NCI-H82 treated with DMSO at 0.1 percent for 48 hours (cell line): ENCODE results near the gene PARD3B.
A peak's percentile ranks its signal among the peaks of the same experiment; 100 is the strongest.

Source experiments
- DNase-seq: peaks from one replicate; lab custom pipeline; 2025; ENCODE audit not compliant: unreplicated experiment; lab: John Stamatoyannopoulos, UW

PARD3B gene

DNA sequence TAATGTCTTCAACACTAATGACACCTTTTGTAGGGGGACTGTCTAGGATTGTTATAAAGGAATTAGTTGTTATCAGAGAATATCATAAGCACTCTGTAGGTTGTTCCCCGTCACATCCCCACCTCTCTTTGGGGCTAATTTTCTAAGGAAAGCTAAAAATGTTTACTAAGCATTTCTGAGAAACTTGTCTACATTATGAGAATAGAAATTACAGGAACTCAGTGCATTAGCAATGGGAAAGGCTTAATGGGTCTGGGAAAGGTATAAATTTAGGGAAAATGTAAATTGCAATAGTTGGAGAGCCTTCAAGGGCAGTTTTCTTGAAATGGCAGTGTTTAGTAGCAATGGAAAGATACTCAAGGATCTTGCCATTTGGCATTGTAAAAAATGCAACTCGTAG, 879.8 kb downstream of the PARD3B start:
- DNase-seq = no peak

DNA sequence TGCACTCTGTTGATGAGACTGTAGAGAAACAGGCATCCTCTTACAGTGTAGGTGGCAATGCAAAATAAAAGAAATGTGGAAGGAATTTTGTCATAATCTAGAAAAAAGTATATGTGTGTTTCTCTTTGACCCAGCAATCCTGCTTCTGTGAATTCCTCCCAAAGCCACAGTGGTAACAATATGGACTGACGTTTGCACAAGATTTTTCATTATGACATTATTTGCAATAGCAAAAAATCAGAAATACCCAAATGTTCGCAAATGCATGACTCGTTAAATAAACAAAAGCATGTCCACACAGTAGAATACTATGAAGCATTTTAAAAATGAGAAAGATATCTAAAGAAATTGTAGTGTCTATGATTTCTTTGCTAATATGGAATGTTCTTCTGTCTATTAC, 881.8 kb downstream of the PARD3B start:
- no peak for DNase-seq

DNA sequence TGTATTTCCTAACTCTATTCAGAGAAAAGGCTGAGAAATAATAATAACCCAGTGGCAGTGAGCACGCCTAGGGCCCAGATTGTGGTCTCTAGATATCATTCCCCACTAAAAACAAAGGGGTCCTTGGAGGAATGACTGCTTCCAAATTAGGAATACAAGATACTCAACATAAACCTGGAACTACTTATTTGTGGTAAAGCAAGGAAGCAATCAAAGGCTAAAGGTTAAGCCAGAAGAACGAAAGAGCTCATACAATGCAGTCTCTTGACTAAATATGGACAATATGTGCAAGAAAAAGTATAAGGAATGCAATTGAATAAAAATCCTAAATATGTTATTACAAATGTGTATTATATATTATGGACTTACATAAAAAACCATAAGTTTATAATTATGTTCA, 883.5 kb downstream of the PARD3B start:
- no peak for DNase-seq

DNA sequence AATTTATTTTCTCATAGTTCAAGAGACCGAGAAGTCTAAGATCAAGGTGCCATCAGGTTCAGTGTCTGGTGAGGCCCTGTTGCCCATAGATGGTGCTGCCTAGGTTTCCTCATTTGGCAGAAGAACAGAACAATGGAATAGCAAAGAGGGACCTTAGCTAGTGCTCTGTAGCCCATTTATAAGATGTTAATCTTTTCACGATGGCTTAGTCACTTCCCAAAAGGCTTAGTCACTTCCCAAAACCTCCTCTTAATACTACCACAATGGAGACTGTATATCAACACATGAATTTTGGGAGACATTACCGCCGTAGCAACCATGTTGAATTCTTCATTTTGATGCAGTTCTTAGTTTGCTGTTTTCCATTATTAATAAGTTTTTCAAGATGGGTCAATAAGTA, 890.7 kb downstream of the PARD3B start:
- no peak for DNase-seq

DNA sequence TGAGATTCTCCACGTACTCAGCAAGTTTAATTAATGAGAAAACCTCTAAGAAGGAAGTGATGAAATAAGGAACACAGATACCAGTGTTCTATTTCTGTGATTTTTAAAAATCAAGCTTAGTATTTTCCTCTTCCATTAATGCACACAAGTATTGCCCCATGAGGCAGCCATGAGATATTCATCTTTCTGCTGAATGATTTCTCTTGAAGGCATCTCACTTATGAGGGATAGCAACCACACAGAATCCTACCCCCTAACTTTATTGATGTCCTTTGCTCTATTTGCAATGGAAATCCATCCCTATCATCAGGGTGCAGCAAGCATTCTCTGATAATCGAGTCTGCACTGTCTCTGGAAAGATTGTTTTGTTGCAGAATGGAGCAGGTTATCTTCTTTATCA, 893.0 kb downstream of the PARD3B start:
- DNase-seq = no peak

DNA sequence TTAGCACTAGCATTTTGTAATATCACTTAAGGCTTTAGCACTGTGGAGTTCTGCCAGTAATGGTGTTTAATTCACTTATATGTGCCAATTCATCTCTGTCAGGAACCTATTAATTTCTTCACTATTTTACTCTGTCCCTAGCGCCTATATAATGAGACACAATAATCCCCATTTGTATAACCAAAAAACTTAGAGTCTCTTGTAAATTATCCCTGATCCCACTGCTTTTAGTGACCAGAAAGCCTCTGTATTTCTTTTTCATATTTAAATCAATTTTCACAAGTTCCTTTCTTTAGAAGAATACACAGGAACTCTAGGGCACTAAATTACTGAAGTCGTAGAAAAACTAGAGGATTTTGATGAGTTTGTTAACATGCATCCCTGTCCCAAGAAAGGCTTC, 894.3 kb downstream of the PARD3B start:
- no peak for DNase-seq

DNA sequence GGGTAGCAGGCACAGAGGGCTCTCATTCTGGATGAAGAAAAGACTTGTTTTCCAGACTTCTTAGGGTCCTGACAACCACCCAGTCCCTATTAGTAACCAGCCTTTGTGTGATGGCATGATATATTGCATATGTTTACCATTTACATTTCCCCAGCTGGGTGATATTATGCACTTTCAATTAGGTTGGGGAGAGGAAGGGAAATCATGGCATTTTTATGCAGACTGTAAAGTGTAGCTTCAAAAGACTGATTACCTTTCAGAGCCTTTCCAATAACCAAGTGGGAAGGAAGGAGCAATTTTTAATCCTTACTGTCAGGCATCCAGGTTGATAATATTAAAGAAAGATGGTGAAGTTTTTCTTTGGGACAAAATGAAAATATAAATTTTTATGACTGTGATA, 896.2 kb downstream of the PARD3B start:
- no peak for DNase-seq

DNA sequence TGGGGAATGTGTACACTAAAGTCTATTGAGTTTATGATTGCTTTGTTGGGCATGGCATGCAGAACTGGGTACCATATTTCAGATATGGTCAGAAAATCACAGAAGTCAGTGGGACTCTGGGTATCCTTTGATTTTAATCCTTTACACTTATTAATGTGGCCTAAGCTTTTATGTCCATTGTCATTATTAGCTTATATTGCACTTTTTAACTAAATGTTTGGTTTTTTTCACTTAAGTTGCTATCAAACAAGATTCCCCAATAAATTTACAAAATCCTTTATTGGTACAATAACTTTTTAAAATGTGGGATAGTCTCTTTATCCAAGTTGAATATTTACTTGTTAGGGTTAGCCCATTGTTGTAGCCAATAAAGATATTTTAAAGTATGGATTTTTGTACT, 902.9 kb downstream of the PARD3B start:
- no peak for DNase-seq

DNA sequence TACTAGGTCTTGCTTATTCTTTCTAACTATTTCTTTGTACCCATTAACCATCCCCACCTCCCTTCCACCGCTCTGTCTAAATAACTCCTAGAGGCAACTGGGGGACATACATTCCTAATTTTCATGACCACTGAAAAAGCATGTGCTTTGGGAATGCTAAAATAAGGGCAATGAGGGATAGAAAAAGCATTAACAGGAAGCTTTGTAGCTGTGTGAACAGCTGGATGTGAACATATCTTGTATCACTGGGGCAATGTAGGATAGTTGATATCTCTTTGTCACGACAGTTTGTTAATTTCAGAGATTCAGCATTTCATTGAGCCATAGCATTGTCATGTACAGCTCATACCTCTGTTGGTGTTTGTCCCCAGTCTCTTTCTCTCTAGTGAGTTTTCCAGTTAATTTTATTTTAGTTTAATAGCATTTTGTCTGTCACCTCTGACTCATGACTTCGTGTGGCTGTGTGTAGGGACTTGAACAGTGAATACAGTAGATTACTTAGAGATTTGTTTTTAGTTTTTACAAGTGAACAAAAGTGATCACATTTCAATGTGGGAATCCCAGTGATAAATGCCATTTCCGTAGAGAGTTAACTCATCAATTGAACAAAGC, 906.7 kb downstream of the PARD3B start:
- DNase-seq = no peak

DNA sequence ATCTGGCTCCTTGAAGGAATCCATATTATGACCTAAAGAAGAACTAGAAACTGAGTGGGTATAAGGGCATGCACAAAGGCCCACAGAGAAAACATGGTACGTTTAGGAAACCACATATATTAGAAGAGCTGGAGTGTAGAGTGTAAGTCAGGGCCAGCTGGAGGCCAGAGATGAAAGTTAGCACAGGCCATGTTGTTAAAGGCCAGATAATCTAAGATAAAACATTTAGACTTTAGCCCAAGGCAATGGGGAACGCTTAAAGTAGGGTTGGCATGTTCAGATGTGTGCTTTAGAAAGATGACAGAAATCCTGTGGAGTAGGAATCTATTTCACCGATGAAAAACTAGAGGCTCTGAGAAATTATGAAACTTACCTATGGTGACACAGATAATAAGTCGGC, 907.9 kb downstream of the PARD3B start:
- DNase-seq = no peak

DNA sequence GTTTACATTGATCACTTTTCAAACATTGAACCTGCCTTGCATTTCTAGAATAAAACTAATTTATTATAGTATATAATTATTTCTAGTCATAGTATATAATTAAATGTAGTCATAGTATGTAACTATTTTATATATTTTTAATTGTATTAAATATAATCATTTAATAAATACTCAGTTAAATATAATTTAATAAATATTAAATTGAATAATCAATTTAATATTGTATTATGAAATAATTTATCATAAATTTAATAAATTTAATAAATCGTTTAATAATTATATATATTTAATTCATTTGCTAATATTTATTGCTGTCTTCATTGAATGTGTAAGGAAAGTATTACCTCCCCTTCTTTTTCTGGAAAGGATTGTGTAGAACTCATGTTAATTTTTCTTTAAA, 911.4 kb downstream of the PARD3B start:
- DNase-seq = no peak

DNA sequence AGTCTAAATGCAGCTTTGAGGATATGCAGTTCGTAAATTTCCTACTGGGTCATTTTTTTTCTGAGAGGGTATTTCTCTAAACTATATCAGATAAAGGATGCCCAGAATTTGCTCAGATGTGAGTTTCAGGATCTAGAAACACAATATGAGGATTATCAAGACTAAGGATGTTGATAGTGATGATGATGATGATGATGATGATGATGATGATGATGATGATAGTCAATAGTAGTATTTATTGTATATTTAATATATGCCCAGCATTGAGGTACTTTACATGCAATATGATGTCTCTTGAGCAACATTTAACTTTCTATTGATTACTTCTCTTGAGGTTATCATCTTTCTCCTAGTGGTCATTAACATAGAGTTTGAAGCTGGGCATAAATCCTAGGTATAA, 914.9 kb downstream of the PARD3B start:
- DNase-seq = no peak

DNA sequence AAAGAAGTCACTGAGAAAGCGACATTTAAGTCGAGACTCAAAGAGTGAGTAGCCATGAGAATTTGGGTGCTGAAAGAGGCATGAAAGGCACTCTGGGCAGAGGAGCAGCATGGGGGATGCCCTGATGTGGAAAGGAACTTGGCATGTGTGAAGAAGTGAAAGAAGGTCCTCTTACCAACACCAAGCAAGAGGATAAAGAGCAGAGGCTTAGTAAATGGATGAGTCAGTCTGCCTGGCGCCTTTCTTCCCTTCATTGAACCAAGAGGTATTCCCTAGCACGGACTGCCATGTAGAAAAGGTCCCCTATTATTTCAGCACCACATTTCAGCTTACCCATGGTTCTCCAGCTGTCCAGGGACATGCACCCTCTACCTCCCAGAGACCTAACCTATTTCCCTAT, 915.9 kb downstream of the PARD3B start:
- no peak for DNase-seq

DNA sequence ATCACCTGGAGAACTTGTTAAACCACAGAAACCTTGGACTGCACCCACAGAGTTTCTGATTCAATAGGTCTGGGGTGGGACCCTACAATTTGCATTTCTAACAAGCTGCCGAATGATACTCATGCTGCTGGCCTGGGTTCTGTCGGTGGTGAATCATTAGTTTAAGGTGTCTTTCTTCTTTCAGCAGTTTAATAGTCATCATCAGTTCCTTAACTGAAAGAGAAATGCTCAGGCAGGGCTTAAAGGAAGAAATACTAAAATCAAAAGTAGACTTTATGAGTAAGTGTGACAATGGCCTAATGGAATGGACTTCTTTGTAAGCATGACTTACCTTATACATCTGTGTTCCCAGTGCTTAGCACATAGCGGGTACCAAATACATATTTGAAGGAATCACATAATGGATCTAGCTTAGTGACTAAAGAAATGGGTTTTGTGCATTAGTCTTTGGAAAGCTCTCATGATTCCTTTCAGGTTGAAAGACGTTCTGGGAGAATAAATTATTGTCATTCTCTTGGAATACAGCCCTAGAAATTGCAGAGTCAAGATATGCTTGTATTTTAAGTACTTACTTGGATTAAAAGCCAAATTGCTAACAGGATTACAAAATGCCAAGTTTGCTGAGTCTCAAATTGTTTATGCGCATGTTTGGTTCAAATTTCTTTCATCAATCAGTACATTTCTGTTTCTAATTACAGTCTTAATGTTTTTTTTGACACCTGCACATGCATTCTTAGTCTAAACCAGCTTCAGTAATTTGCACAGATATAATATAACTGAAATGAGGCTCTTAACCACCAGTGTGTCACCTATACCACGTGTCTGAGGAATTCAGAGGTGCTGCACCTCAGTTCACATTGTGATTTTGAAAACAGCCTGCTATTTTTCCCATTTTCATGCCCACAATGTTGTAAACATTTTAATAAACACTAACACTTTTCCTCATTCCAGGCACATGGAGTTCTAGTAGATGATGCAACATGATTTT, 916.7 kb downstream of the PARD3B start:
- DNase-seq = no peak

DNA sequence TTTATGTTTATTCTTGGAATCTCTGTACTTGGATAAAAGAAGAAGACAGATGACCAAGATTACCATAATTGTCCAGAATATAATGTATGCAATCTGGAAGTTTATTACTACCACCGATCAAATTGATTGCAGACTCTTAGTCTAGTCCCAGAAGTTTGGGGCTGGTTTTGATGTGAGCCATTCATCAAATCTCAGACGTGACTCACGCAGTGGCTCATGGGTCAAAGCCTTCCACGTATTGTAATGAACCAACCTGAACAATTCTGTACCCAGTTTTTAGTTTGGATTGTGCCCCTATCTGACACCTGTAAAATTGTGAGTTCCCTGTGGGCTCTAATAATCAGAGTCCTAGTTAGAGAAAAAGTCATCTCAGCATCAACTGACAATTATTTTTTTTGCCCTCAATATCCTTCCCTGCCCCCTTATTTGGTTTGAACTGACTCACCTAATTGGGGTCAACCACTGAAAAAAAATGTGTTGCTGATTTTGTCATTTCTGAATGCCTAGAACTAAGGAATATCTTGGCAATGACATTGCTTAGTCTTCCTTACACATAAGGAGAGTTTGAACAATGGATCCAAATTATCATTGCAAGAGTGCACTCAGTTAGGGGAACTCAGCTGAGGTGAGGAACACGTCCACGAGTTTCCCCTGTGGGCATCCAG, 917.5 kb downstream of the PARD3B start:
- DNase-seq = no peak

DNA sequence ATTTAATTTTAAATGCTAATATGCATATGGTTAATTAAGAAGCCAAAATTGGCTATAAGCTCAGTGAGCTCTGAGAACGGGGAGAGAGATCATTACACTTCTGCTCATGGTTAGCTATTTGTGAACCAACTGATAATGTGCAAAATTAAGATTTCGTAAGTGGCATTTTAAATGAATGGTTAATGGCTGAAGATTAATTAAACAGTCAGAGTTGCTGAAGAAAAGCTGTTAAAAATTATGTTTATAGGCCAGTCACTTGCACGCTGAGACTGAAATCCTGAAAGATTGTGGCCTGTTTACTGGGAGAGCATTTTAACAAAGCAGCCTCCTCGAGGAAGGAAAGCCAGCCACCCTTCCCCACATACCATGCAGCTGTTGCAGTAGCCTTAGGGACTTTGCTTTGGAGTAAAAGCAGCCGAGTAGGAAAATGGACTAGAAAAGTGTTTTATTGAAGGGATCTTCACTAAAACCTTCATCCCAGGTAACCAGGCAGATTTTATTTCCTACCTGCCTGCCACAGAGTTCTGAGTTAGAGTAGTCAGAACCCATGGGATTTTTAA, 918.3 kb downstream of the PARD3B start:
- no peak for DNase-seq

DNA sequence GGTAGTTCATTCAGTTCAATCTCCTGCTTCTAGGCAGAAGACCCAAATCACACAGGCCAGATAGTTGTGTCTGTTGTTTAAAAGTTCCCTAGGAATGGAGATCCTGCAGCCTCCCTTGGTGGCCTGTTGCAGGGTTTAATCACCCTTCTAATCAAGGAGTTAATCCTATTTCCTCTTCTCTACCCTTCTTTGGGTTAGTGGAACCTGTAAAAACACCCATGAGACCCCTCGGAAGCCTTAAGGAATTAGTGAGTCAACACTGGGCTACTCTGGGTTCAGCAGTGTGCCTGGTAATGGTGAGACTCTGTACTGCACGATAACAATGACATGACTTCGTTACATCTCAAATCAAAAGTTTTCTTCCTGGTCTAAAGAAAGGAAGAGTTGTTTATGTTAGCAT, 919.4 kb downstream of the PARD3B start:
- peak; percentile 84 for DNase-seq

DNA sequence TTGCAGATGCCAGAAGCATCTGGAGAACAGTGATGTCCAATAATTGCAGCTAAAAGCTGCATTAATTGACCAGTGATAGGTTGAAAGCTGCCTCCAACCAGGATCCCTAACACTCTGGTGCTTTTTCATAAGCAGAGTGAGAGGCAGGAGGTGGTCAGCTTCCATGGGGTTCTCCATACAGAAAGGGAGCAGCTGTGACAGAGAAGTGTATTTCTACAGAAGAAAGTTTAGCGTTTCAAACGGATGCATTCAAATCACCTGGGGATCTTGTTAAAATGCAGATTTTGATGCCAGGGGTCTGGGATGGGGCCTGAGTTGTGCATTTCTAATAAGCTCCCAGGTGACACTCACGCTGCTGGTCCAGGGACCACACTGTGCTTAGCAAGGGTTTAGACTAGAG, 920.5 kb downstream of the PARD3B start:
- DNase-seq = no peak

DNA sequence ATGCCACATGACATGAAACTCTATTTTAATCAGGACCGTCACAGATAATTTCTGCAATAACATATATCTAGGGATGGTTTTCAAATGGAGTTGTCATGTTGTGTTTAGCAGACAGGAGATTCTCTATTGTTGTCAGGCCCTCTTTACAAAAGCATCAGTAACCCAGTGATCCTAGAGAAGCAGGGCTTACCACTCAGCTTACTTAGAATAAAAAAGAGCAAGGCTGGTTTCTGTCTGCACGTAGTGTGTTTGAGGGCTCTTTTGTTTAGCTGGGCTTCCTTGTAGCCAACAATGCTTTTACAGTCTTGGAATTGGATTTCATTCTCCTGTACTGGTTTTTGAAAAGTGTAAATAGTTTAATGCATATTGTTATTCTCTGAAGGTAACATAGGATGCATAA, 926.5 kb downstream of the PARD3B start:
- DNase-seq = no peak

DNA sequence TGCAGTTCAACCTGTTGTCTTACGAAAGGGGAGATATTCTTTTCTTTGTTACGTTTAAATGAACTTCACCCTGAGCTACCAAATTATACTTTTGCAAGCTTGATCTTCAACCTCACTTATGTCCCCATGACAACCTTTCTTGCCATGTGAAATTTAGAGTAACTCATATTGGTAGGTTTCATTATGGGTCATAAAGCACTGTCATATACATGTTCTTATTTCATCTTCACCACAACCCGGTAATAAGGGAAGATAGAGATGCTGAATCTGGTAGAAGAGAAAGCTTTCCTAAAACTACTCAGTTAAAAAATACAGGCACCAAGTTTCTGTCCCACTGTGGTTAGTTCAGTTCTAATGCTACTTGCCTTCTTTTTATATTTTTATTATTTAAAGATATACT, 928.5 kb downstream of the PARD3B start:
- DNase-seq = no peak

DNA sequence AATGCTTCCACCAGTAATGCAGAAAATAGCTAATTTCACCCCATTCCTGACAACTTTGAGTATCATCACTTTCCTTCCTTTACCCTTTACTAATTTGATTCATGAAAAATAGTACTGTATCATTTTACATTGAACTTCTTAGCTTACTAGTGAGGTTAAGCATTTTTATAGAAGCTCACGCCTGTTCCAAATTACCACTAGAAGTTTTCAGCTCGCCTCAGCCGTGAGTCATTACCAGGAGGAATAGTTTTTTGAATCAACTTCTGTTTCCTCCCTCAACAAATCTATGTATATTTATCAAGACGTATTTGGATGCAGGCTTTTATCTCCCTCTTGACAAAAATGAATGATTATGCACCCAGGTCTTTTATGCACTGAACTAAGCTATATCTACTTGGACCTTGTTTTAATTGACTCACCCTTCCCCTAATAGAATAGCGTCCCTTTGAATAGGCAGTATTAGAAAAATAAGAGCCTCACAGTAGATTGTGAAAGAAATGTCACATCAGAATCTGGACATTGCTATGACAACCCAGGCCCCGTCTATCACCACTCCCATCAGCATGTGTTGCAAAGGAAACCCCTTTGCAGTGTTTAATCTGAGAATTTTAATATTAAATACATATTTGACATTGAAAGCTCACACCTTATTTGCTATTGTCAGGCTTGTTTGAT, 929.6 kb downstream of the PARD3B start:
- DNase-seq = no peak
